Measurements from ENCODE around the gene ZIM2.

The ZIM2 gene

GRCh38 chr19:56727677-56728076 lies 112.8 kb downstream of the ZIM2 start:
- Histone ChIP-seq H4K20me1 (ENCODE audit: insufficient read depth, low read length) (no peaks in the 10 kb centered on the region), H3K4me1 (ENCODE audit: low read length) (no peaks in the 10 kb centered on the region), H3K27ac (ENCODE audit: low read length) (no peak overlapping the region), H3K36me3 (replicated peaks; ENCODE audit: low read depth, low read length) (no peaks in the 10 kb centered on the region), H3K27me3 (ENCODE audit: low read depth, low read length) (no peaks in the 10 kb centered on the region), H2AFZ (ENCODE audit: low read depth, low read length) (no peak overlapping the region), H3K9me3 (ENCODE audit: insufficient read depth, low read length) (peaks cover 6% of the 10 kb centered on the region; the same call in 1 of the 2 replicates), H3K4me2 (ENCODE audit: low read length) (no peak overlapping the region), H3K9ac (ENCODE audit: low read length) (no peak overlapping the region), H3K79me2 (ENCODE audit: low read length) (no peaks in the 10 kb centered on the region), H3K4me3 (ENCODE audit: low read length) (no peak overlapping the region)
- TF ChIP-seq EZH2phosphoT487 (IDR thresholded peaks at IDR 0.05; ENCODE audit: low read depth) = no peak
- TF ChIP-seq, protein P1, sequence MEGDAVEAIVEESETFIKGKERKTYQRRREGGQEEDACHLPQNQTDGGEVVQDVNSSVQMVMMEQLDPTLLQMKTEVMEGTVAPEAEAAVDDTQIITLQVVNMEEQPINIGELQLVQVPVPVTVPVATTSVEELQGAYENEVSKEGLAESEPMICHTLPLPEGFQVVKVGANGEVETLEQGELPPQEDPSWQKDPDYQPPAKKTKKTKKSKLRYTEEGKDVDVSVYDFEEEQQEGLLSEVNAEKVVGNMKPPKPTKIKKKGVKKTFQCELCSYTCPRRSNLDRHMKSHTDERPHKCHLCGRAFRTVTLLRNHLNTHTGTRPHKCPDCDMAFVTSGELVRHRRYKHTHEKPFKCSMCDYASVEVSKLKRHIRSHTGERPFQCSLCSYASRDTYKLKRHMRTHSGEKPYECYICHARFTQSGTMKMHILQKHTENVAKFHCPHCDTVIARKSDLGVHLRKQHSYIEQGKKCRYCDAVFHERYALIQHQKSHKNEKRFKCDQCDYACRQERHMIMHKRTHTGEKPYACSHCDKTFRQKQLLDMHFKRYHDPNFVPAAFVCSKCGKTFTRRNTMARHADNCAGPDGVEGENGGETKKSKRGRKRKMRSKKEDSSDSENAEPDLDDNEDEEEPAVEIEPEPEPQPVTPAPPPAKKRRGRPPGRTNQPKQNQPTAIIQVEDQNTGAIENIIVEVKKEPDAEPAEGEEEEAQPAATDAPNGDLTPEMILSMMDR (IDR thresholded peaks at IDR 0.05; ENCODE audit: low read depth, low read length) = no peak

DNA sequence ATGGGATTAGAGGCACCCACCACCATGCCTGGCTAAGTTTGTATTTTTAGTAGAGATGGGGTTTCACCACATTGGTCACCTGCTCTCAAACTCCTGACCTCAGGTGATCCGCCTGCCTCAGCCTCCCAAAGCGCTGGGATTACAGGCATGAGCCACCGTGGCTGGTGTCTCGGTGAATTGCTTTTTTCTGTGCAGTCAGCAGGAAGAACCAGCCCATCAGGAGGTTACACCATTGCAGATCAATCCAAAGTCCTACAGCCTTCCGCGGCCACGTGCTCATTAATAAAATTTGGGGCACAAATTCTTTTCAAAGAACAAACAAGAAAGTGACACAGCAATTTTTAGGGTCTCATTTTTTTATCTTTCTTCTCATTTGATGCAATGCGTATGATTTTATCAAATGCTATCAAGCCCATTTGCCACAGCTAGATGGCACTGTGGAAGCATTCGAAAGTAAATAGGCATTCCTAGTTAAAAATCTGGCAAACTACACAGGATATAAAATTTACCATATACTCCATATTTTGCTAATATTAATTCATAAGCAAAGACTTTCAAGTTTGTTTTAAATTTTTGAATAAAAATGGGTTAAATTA lies 114.6 kb downstream of the ZIM2 start:
- no peaks in the 10 kb centered on the region for H3K79me2 ChIP-seq (ENCODE audit: low read length)
- 0 out of 2 replicates have a peak, but pooled peaks cover 6% of the 10 kb centered on the region for H3K9me3 ChIP-seq (ENCODE audit: insufficient read depth, low read length)

More for the DNA sequence above, 114.6 kb downstream of the ZIM2 start:
- Histone ChIP-seq H3K27me3 (ENCODE audit: low read depth, low read length) (no peaks in the 10 kb centered on the region), H3K4me2 (ENCODE audit: low read length) (no peak overlapping the region), H3K4me1 (ENCODE audit: low read length) (no peaks in the 10 kb centered on the region), H3K36me3 (replicated peaks; ENCODE audit: low read depth, low read length) (no peaks in the 10 kb centered on the region), H4K20me1 (ENCODE audit: insufficient read depth, low read length) (no peaks in the 10 kb centered on the region), H2AFZ (ENCODE audit: low read depth, low read length) (no peak overlapping the region), H3K4me3 (ENCODE audit: low read length) (no peak overlapping the region), H3K27ac (ENCODE audit: low read length) (no peak overlapping the region), H3K9ac (ENCODE audit: low read length) (no peak overlapping the region)
- TF ChIP-seq EZH2phosphoT487 (IDR thresholded peaks at IDR 0.05; ENCODE audit: low read depth) = no peak
- TF ChIP-seq, protein P1 (IDR thresholded peaks at IDR 0.05; ENCODE audit: low read depth, low read length) = peak; percentile 23; the same call in 1 of the 2 replicates
